ENCODE data around the gene C1orf105. TPM values are rescaled to one million over a fixed set of nuclear protein-coding genes. Genes with fewer than 3 reads are reported as not detected.

Gene C1orf105
- total RNA-seq, 1 donor from 2014 or later = not detected

DNA sequence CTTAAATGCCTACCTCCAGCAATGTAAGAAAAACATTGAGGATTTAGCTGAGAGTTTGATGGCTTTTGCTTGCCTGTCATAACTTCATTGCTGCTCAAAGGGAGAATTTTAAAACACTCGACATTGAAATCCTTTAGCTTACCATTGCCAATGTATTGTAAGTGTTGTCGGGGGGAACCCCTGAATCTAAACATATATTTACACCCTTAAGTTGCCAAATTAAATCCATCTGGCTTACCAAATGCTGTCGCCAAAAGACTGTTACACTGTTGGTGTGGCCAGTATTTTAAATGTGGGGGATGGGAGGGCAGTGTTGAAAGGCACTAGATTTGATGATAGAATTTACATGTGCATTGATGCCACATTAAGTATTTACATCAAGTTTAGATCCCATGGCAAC lies 24.9 kb upstream of the C1orf105 start:
- Mint-ChIP-seq H3K9me3 (ENCODE audit: low read depth) (no peaks in the 10 kb centered on the region), H3K36me3 (ENCODE audit: insufficient read depth) (peaks cover 2% of the 10 kb centered on the region), H3K27ac (no peak overlapping the region), H3K4me3 (ENCODE audit: low read depth) (no peak overlapping the region), H3K4me1 (ENCODE audit: low read depth) (peaks cover 39% of the 10 kb centered on the region), H3K27me3 (no peaks in the 10 kb centered on the region)
- DNase-seq (ENCODE audit: low spot score, unreplicated experiment) = no peak
- TF ChIP-seq, protein P1, sequence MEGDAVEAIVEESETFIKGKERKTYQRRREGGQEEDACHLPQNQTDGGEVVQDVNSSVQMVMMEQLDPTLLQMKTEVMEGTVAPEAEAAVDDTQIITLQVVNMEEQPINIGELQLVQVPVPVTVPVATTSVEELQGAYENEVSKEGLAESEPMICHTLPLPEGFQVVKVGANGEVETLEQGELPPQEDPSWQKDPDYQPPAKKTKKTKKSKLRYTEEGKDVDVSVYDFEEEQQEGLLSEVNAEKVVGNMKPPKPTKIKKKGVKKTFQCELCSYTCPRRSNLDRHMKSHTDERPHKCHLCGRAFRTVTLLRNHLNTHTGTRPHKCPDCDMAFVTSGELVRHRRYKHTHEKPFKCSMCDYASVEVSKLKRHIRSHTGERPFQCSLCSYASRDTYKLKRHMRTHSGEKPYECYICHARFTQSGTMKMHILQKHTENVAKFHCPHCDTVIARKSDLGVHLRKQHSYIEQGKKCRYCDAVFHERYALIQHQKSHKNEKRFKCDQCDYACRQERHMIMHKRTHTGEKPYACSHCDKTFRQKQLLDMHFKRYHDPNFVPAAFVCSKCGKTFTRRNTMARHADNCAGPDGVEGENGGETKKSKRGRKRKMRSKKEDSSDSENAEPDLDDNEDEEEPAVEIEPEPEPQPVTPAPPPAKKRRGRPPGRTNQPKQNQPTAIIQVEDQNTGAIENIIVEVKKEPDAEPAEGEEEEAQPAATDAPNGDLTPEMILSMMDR (IDR thresholded peaks at IDR 0.05; ENCODE audit: unreplicated experiment) = no peak

DNA sequence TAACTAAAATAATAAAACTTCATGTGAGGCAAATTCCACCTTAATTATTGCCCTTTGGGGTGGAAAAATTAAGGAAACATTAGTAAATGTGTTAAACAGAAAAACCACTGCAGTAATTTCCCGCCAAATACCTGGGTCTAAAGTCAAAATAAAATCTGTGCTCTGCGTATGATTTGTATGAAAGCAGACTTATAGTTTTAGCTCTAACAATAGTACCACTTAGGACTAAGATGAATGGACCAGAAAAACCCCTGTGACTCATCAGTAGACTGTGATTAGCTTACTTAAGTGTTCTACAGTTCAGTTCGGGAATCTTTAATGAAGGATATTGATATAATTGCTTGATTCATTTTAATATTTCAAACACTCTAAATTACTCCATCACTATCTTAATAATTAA lies 23.3 kb upstream of the C1orf105 start:
- H3K36me3 Mint-ChIP-seq (ENCODE audit: insufficient read depth) = peaks cover 2% of the 10 kb centered on the region
- no peaks in the 10 kb centered on the region for H3K9me3 Mint-ChIP-seq (ENCODE audit: low read depth)
- TF ChIP-seq, protein P1 (IDR thresholded peaks at IDR 0.05; ENCODE audit: unreplicated experiment) = no peak
- peaks cover 29% of the 10 kb centered on the region for H3K4me1 Mint-ChIP-seq (ENCODE audit: low read depth)
- H3K27ac Mint-ChIP-seq = no peak overlapping the region
- no peaks in the 10 kb centered on the region for H3K27me3 Mint-ChIP-seq
- H3K4me3 Mint-ChIP-seq (ENCODE audit: low read depth) = no peak overlapping the region
- no peak for DNase-seq (ENCODE audit: low spot score, unreplicated experiment)

DNA sequence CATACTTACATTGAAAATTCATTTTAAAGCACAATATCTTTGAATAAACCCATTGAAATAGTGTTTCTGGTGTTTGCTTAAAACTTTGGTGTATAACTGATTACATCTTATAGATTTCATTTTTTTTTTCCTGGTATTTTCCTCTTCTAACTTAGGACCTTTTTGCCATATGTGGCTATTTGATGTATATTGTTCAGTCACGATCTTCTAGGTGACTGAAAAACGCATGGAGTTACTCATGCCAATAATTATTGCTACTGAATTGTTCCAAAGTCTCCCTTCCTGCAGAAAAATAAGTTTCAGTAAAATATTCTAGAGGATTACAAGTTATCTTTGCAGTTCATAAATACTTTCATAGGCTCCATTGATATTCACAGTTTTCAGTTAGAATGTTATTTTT lies 22.9 kb upstream of the C1orf105 start:
- Mint-ChIP-seq H3K4me3 (ENCODE audit: low read depth) (no peak overlapping the region), H3K27ac (no peak overlapping the region), H3K36me3 (ENCODE audit: insufficient read depth) (peaks cover 2% of the 10 kb centered on the region), H3K9me3 (ENCODE audit: low read depth) (no peaks in the 10 kb centered on the region), H3K27me3 (no peaks in the 10 kb centered on the region), H3K4me1 (ENCODE audit: low read depth) (peaks cover 29% of the 10 kb centered on the region)
- TF ChIP-seq, protein P1 (IDR thresholded peaks at IDR 0.05; ENCODE audit: unreplicated experiment) = no peak
- DNase-seq (ENCODE audit: low spot score, unreplicated experiment) = no peak

DNA sequence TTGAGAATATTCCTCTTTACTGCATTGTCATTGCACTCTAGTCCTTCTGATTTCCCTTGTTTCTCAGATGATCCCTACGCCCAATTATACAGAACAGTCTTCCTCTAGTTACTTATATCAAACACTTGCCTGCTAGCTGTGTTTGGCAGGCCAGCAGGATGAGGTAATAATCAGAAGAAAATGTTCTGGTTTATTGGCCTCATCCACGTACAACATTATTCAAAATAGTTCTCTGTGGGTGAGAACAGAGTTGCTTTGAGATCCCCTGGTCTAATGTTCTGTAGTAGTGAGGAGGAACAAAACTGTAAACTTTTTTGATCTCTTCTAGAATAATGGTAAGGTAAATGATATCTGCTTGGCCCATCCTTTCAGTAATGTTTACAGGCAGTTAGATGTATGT lies 22.3 kb upstream of the C1orf105 start:
- no peak overlapping the region for H3K27ac Mint-ChIP-seq
- peaks cover 29% of the 10 kb centered on the region for H3K4me1 Mint-ChIP-seq (ENCODE audit: low read depth)
- no peak overlapping the region for H3K4me3 Mint-ChIP-seq (ENCODE audit: low read depth)
- no peaks in the 10 kb centered on the region for H3K27me3 Mint-ChIP-seq
- no peak for DNase-seq (ENCODE audit: low spot score, unreplicated experiment)
- H3K9me3 Mint-ChIP-seq (ENCODE audit: low read depth) = no peaks in the 10 kb centered on the region
- H3K36me3 Mint-ChIP-seq (ENCODE audit: insufficient read depth) = peaks cover 2% of the 10 kb centered on the region
- TF ChIP-seq, protein P1 (IDR thresholded peaks at IDR 0.05; ENCODE audit: unreplicated experiment) = no peak

DNA sequence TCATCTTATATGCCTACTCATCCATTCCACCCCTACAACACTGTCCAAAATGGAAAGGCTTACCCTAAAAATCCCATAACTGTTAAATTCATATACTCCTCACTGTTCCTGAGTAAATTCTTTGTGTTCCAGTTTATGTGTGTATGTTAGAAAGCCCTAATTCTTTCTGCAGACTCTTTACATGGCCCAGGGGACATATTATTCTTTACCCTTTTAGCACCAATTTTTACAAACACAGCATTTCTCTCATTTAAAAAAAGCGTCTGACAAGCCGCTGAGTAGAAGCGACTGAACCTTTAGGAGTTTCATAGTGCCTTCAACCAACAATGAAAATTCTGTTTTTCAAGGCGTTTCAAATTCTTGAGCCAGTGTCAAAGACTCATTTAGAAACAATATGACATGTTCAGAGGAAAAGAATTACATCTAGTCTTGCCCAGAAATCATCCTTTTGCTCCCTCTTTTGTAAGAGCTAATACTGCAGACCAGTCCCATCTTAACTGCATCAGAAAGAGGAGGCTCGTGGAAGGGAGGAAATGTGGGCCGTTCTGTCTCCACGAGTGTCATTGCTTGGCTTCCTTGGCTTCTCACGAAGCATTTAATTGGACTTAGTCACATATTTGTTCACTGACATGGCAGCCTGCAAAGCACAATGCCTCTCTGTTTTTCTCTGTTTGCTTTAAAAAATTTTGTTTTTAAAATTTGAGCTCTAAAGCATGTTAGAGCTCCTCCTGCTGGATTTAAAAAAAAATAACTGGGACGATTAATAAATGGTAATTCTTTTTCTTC lies 21.3 kb upstream of the C1orf105 start:
- Mint-ChIP-seq H3K36me3 (ENCODE audit: insufficient read depth) (no peaks in the 10 kb centered on the region), H3K27me3 (no peaks in the 10 kb centered on the region), H3K27ac (peak overlapping the region; percentile 91), H3K4me3 (ENCODE audit: low read depth) (peak overlapping the region; percentile 28), H3K4me1 (ENCODE audit: low read depth) (peaks cover 28% of the 10 kb centered on the region), H3K9me3 (ENCODE audit: low read depth) (no peaks in the 10 kb centered on the region)
- TF ChIP-seq, protein P1 (IDR thresholded peaks at IDR 0.05; ENCODE audit: unreplicated experiment) = peak; percentile 65
- DNase-seq (ENCODE audit: low spot score, unreplicated experiment) = no peak
